Naive B cell (primary cell): ENCODE measurements around the gene ALG8. TPM values are rescaled to one million over a fixed set of nuclear protein-coding genes. Genes with fewer than 3 reads are reported as not detected.
"Not testable (repeated sequence)": the region's sequence is repeated elsewhere in the genome, so short reads cannot be mapped to it uniquely, and the experiment has no call there.

Source experiments
- ATAC-seq, 2 donors: fragments of 150-1000 bp; cut with Tn5 transposase; 2 replicates each; pipeline ENCODE4 v1.10.0; 2021; ENCODE audit warnings: low read depth in 2 of 2, mild to moderate bottlenecking in 2 of 2, moderate library complexity in 2 of 2
- DNase-seq: peaks from one replicate; pipeline ENCODE4 v3.0.0; 2022
- H3K27ac Mint-ChIP-seq, 6 donors: one replicate each; pipeline ENCODE4 v1.8.0; 2020 to 2022; ENCODE audit warnings: mild to moderate bottlenecking in 6 of 6, mixed read lengths in 6 of 6, moderate library complexity in 5 of 6, inconsistent platforms in 2 of 6
- H3K27me3 Mint-ChIP-seq, 3 donors: one replicate each; pipeline ENCODE4 v1.8.0; 2021 to 2022; ENCODE audit warnings: mixed read lengths in 3 of 3, mild to moderate bottlenecking in 1 of 3
- H3K36me3 Mint-ChIP-seq, 2 donors: one replicate each; pipeline ENCODE4 v1.8.0; 2020 to 2022; ENCODE audit warnings: mixed read lengths in 2 of 2, inconsistent platforms in 1 of 2, mild to moderate bottlenecking in 1 of 2
- H3K4me1 Mint-ChIP-seq, 3 donors: one replicate each; pipeline ENCODE4 v1.8.0; 2020 to 2022; ENCODE audit warnings: mixed read lengths in 3 of 3, inconsistent platforms in 1 of 3, mild to moderate bottlenecking in 1 of 3, moderate library complexity in 1 of 3
- H3K4me3 Mint-ChIP-seq, 8 donors: one replicate each; pipeline ENCODE4 v1.8.0; 2020 to 2022; ENCODE audit warnings: mild to moderate bottlenecking in 8 of 8, mixed read lengths in 8 of 8, moderate library complexity in 8 of 8, inconsistent platforms in 2 of 8
- H3K9me3 Mint-ChIP-seq, 7 donors: one replicate each; pipeline ENCODE4 v1.8.0; 2020 to 2022; ENCODE audit warnings: mixed read lengths in 7 of 7, mild to moderate bottlenecking in 5 of 7, inconsistent platforms in 2 of 7, moderate library complexity in 1 of 7
- polyA plus RNA-seq, 6 donors: library from polyadenylated mRNA; unstranded; fragments of 300-500 nt; fragmentation: Illumina TruSeq; gene quantifications; one replicate each; pipeline ENCODE4 v1.2.3, GENCODE V29; 2021; ENCODE audit warnings: low read depth in 6 of 6

ALG8 gene
- polyA plus RNA-seq, 6 donors from 2014 or later: 46.7 to 90.6 (median 59.9) TPM

- H3K27ac Mint-ChIP-seq: no peak overlapping the region
- no peak for ATAC-seq
- DNase-seq: no peak
- no peaks in the 10 kb centered on the region for H3K27me3 Mint-ChIP-seq
- peaks cover 11% of the 10 kb centered on the region in 2 donors for H3K36me3 Mint-ChIP-seq
- peaks cover 0 to 3% (median 0%) of the 10 kb centered on the region in 3 donors for H3K4me1 Mint-ChIP-seq
- no peak overlapping the region for H3K4me3 Mint-ChIP-seq
- no peaks in the 10 kb centered on the region for H3K9me3 Mint-ChIP-seq
Measured at GRCh38 chr11:78066471-78066870, 73.0 kb downstream of the ALG8 start.

GRCh38 chr11:78065203-78065602, 74.2 kb downstream of the ALG8 start:
- H3K4me1 Mint-ChIP-seq: peaks cover 0 to 3% (median 0%) of the 10 kb centered on the region in 3 donors
- no peak for ATAC-seq
- H3K9me3 Mint-ChIP-seq: no peaks in the 10 kb centered on the region
- peaks cover 8 to 11% of the 10 kb centered on the region in 2 donors for H3K36me3 Mint-ChIP-seq
- H3K27me3 Mint-ChIP-seq: no peaks in the 10 kb centered on the region
- no peak overlapping the region for H3K4me3 Mint-ChIP-seq
- no peak for DNase-seq
- H3K27ac Mint-ChIP-seq: peak overlapping the region in 1 of 6 donors; percentile 34

- Mint-ChIP-seq H3K9me3 (no peaks in the 10 kb centered on the region), H3K27ac (peak within 1 kb of the TSS in 2 of 6 donors; percentile 57 to 64), H3K27me3 (no peaks in the 10 kb centered on the region), H3K36me3 (peaks cover 8 to 11% of the 10 kb centered on the region in 2 donors), H3K4me3 (no peak within 1 kb of the TSS), H3K4me1 (peaks cover 0 to 3% (median 0%) of the 10 kb centered on the region in 3 donors)
- DNase-seq (no peak), ATAC-seq (no peak)
Measured at GRCh38 chr11:78063440-78064181, 75.8 kb downstream of the ALG8 start, which contains the start of gene THRSP. THRSP (plus strand) TSS chr11:78063861; CDS start chr11:78063882, 21 bp downstream.

- ATAC-seq (no peak), DNase-seq (no peak)
- H3K36me3 Mint-ChIP-seq: peaks cover 4 to 5% of the 10 kb centered on the region in 2 donors
- no peak overlapping the region for H3K27ac Mint-ChIP-seq
- no peaks in the 10 kb centered on the region for H3K27me3 Mint-ChIP-seq
- peaks cover 0 to 2% (median 0%) of the 10 kb centered on the region in 3 donors for H3K4me1 Mint-ChIP-seq
- no peaks in the 10 kb centered on the region for H3K9me3 Mint-ChIP-seq
- no peak overlapping the region for H3K4me3 Mint-ChIP-seq
Measured at GRCh38 chr11:78062671-78063070, 76.8 kb downstream of the ALG8 start.

GRCh38 chr11:78061921-78062311, 77.5 kb downstream of the ALG8 start:
- Mint-ChIP-seq H3K27ac (no peak overlapping the region), H3K36me3 (no peaks in the 10 kb centered on the region), H3K4me1 (no peaks in the 10 kb centered on the region), H3K27me3 (no peaks in the 10 kb centered on the region), H3K4me3 (no peak overlapping the region), H3K9me3 (no peaks in the 10 kb centered on the region)
- DNase-seq (no peak), ATAC-seq (no peak)

- H3K4me3 Mint-ChIP-seq: no peak overlapping the region
- peak overlapping the region in 2 of 6 donors; percentile 12 to 35 for H3K27ac Mint-ChIP-seq
- ATAC-seq (no peak), DNase-seq (no peak)
- H3K27me3 Mint-ChIP-seq: no peaks in the 10 kb centered on the region
- H3K9me3 Mint-ChIP-seq: no peaks in the 10 kb centered on the region
- H3K4me1 Mint-ChIP-seq: no peaks in the 10 kb centered on the region
- no peaks in the 10 kb centered on the region for H3K36me3 Mint-ChIP-seq
Measured at GRCh38 chr11:78061088-78061920, 78.1 kb downstream of the ALG8 start.

DNA sequence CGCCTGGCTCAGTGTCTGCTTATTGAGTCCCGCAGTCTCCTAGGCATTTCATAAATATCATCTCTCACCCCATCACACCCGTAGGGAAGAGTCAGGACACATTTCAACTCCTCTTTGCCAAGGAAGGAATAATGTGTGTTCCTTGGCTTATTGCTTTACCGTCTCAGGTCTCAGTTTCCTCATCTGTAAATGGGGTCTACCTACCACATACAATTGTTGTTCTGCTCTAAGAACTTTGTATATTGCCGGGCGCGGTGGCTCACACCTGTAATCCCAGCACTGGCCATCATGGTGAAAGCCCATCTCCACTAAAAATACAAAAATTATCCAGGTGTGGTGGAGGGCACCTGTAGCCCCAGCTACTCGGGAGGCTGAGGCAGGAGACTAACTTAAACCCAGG, 78.9 kb downstream of the ALG8 start:
- no peaks in the 10 kb centered on the region for H3K4me1 Mint-ChIP-seq
- H3K4me3 Mint-ChIP-seq: no peak overlapping the region

GRCh38 chr11:78059749-78060328, 79.6 kb downstream of the ALG8 start:
- not testable (repeated sequence) for DNase-seq, H3K27me3 Mint-ChIP-seq, H3K36me3 Mint-ChIP-seq, H3K4me1 Mint-ChIP-seq, H3K27ac Mint-ChIP-seq, H3K9me3 Mint-ChIP-seq, ATAC-seq
- H3K4me3 Mint-ChIP-seq: peak overlapping the region in 1 of 8 donors; percentile 61

More for the DNA sequence above, 78.9 kb downstream of the ALG8 start:
- no peaks in the 10 kb centered on the region for H3K9me3 Mint-ChIP-seq
- ATAC-seq (no peak), DNase-seq (no peak)
- no peaks in the 10 kb centered on the region for H3K27me3 Mint-ChIP-seq
- H3K36me3 Mint-ChIP-seq: no peaks in the 10 kb centered on the region
- H3K27ac Mint-ChIP-seq: peak overlapping the region in 1 of 6 donors; percentile 12

DNA sequence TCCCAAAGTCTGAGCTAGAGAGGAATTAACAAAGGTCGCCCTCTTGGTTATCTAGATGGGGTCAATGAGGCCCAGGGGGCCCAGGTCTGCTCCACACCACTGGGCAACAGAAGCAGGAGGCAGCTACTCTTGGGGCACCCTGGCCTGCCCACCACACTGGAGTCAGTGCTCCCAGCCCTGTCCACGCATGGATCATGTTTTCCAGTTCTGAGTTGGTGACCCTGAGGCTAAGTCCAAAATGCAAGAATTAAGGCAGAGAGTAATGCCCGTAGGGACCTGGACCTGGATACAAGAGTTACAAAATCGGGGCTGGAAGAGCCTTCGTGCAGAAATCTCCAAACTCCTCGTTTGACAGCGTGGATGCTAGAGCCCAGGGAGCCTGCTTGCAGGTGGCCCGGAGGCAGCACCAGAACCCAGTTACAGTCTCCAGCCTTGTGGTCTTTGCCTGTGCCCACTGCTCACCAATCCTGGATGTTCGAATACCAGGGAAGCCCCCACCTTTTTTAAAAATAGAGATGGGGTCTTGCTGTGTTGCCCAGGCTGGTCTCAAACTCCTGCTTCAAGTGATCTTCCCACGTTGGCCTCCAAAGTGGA, 81.9 kb downstream of the ALG8 start:
- Mint-ChIP-seq H3K9me3 (no peaks in the 10 kb centered on the region), H3K27ac (peak overlapping the region in 1 of 6 donors; percentile 67), H3K4me1 (peaks cover 0 to 3% (median 0%) of the 10 kb centered on the region in 3 donors), H3K36me3 (no peaks in the 10 kb centered on the region), H3K27me3 (no peaks in the 10 kb centered on the region), H3K4me3 (no peak overlapping the region)
- ATAC-seq (no peak), DNase-seq (no peak)

GRCh38 chr11:78056093-78056492, 83.3 kb downstream of the ALG8 start:
- no peaks in the 10 kb centered on the region for H3K36me3 Mint-ChIP-seq
- H3K27me3 Mint-ChIP-seq: no peaks in the 10 kb centered on the region
- no peak for ATAC-seq
- H3K4me3 Mint-ChIP-seq: no peak overlapping the region
- no peaks in the 10 kb centered on the region for H3K9me3 Mint-ChIP-seq
- no peak for DNase-seq
- H3K4me1 Mint-ChIP-seq: peaks cover 0 to 3% (median 0%) of the 10 kb centered on the region in 3 donors
- H3K27ac Mint-ChIP-seq: no peak overlapping the region

DNA sequence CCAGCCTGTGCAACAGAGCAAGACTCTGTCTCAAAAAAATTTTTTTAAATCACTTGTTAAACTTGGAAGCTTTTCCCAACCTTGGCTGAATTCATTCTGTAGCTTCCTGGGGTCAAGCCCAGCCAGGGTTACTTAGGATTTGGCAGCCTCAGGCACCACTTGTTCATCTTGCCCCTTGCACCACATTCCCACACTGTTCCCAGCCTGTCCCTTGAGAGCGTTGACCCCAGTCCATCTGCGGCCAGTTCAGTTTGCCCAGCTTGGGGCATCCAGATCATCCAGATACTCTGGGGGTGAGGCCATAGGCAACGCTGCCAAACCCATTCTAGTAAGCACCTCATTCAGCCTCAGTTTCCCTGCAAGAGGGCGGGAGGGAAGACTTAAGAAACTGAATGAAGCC, 84.5 kb downstream of the ALG8 start:
- Mint-ChIP-seq H3K27me3 (no peaks in the 10 kb centered on the region), H3K9me3 (no peaks in the 10 kb centered on the region), H3K27ac (no peak overlapping the region), H3K36me3 (no peaks in the 10 kb centered on the region), H3K4me3 (no peak overlapping the region), H3K4me1 (peaks cover 0 to 3% (median 0%) of the 10 kb centered on the region in 3 donors)
- no peak for ATAC-seq
- DNase-seq: no peak

DNA sequence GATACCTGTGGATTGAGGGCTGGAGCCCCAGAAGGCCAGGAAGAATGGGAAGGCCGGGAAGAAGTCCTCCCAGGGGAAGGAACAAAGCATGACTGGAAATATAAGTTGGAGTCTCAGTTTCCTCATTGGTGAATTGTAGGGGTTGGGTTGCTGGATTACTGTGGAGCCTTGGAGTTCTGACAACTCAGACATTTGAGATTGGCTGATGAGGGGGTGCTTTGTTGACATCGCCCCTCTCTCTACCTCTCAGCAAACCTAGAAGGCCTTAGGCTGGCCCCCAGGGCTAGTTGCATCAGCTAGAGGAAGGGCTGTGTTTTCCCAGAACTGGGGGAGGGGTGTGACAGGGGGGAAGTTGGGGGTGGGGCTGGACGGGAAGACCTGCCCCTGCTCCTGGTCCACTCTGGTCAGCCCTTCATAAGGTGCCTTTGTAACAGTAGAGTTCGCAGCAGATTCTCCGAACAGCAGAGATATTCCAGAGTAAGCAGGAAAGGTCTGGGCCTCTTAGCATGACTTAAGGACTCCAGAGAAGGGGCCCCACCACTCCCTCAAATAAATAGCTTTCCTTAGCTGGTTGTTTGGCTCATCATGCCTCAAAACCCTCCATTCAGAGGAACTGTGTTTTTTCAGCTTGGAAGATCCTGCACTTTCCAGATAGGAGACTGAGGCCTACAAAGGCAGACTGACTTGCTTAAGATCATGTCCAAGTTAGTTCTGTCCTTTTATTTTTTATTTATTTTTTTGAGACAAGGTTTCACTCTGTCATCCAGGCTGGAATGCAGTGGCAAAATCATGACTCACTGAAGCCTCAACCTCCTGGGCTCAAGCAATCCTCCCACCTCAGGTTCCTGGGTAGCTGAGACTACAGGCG, 88.2 kb downstream of the ALG8 start:
- H3K27ac Mint-ChIP-seq: peak overlapping the region in 1 of 6 donors; percentile 41

More for the DNA sequence above, 88.2 kb downstream of the ALG8 start:
- peaks cover 0 to 4% (median 3%) of the 10 kb centered on the region in 3 donors for H3K4me1 Mint-ChIP-seq
- H3K9me3 Mint-ChIP-seq: no peaks in the 10 kb centered on the region
- no peak overlapping the region for H3K4me3 Mint-ChIP-seq
- H3K27me3 Mint-ChIP-seq: no peaks in the 10 kb centered on the region
- DNase-seq: no peak
- H3K36me3 Mint-ChIP-seq: no peaks in the 10 kb centered on the region
- no peak for ATAC-seq
